T-helper 2 cell treated with Interferon-gamma antibody and Interleukin-4, amounts not matched to agents 5 μg/mL and 100 μg/mL, for 36 hours (primary cell): ENCODE measurements around the gene RBM15.

ENCODE experiments used
- DNase-seq: peaks from one replicate; pipeline ENCODE4 v3.0.0; 2021; ENCODE audit warnings: low spot score
- H3K27ac Mint-ChIP-seq: one replicate; pipeline ENCODE4 v1.8.0; 2021; ENCODE audit warnings: mild to moderate bottlenecking, mixed read lengths
- H3K27me3 Mint-ChIP-seq: one replicate; pipeline ENCODE4 v1.8.0; 2021; ENCODE audit warnings: low read depth, mixed read lengths
- H3K36me3 Mint-ChIP-seq: one replicate; pipeline ENCODE4 v1.8.0; 2021; ENCODE audit warnings: low read depth, mixed read lengths
- H3K4me1 Mint-ChIP-seq: one replicate; pipeline ENCODE4 v1.8.0; 2021; ENCODE audit warnings: low read depth, mixed read lengths
- H3K4me3 Mint-ChIP-seq: one replicate; pipeline ENCODE4 v1.8.0; 2022; ENCODE audit warnings: mild to moderate bottlenecking, moderate library complexity, mixed read lengths
- H3K9me3 Mint-ChIP-seq: one replicate; pipeline ENCODE4 v1.8.0; 2021; ENCODE audit warnings: mixed read lengths

The RBM15 gene, protein sequence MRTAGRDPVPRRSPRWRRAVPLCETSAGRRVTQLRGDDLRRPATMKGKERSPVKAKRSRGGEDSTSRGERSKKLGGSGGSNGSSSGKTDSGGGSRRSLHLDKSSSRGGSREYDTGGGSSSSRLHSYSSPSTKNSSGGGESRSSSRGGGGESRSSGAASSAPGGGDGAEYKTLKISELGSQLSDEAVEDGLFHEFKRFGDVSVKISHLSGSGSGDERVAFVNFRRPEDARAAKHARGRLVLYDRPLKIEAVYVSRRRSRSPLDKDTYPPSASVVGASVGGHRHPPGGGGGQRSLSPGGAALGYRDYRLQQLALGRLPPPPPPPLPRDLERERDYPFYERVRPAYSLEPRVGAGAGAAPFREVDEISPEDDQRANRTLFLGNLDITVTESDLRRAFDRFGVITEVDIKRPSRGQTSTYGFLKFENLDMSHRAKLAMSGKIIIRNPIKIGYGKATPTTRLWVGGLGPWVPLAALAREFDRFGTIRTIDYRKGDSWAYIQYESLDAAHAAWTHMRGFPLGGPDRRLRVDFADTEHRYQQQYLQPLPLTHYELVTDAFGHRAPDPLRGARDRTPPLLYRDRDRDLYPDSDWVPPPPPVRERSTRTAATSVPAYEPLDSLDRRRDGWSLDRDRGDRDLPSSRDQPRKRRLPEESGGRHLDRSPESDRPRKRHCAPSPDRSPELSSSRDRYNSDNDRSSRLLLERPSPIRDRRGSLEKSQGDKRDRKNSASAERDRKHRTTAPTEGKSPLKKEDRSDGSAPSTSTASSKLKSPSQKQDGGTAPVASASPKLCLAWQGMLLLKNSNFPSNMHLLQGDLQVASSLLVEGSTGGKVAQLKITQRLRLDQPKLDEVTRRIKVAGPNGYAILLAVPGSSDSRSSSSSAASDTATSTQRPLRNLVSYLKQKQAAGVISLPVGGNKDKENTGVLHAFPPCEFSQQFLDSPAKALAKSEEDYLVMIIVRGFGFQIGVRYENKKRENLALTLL

DNA sequence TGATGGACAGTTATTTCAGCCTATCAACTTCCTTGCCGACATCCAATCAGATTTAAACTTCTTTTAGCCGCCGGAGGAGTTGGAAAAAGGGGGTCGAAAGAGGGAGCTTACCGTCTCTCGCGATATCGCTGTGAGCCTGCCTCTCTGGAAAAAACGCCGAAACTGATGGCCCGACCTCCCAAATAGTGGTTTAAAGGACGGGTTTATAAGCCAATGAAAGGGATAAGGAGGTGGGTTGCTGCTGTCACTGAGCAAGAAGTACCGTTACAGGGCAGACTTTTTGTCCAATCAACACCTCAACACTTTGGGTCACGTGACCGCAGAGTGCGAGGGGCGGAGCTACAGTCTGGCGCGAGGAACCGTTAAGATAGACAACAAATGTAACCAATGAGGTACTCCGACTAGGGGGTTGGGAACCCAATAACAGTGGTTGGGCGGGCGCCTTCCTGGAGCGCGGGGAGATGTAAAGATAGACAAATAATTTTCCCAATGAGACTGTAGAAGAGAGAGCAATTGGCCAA, at the start of gene RBM15:
RBM15 (plus strand) TSS at position 492 of the 521 bp plus-strand sequence; CDS start at position 521, 29 bp downstream.
- Mint-ChIP-seq H3K4me3 (no peak within 1 kb of the TSS), H3K27ac (no peak within 1 kb of the TSS), H3K4me1 (peaks cover 56% of the 10 kb centered on the region), H3K27me3 (no peaks in the 10 kb centered on the region), H3K36me3 (peaks cover 42% of the 10 kb centered on the region), H3K9me3 (no peaks in the 10 kb centered on the region)
- peak; percentile 98 for DNase-seq

DNA sequence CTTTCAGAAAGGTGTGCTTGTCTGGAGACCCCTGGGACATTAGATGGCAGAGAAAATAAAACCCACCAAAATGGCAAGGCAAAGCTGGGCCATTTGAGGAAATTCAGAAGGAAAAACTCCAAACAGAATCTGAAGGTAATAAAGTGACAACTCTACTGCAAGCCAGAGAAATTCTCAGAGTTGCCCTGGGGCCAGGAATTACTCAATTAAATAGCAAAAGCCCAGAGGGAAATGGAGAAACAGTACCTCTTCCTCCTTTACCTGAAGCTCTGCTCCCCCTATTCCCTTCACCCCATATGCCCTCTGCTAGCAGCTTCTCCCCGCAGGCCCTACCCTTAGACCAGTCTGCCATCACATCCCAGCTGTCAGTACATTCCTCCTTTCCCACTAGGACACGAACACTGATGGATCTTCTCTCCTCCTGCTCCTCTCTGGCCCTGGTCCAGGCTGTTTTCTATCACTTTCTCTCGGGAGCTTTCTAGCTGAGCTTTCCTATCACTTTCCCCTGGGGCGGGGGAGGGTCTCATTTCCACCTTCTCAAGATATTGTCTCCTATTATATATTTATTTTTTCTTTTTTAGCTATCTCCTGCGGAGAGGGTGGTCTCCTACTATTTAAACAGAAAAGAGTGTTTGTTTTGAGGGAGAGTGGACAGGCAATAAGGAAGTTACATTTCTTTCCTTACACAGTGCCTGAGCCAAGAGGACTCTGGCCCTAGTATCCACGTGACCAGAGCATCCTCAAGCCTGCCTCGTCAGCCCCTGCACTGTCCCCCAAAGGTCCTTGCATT, 47.7 kb upstream of the RBM15 start:
- H3K36me3 Mint-ChIP-seq: no peaks in the 10 kb centered on the region
- DNase-seq: no peak
- H3K27me3 Mint-ChIP-seq: peaks cover 7% of the 10 kb centered on the region
- H3K4me3 Mint-ChIP-seq: no peak overlapping the region
- no peaks in the 10 kb centered on the region for H3K4me1 Mint-ChIP-seq
- H3K9me3 Mint-ChIP-seq: no peaks in the 10 kb centered on the region
- H3K27ac Mint-ChIP-seq: no peak overlapping the region

DNA sequence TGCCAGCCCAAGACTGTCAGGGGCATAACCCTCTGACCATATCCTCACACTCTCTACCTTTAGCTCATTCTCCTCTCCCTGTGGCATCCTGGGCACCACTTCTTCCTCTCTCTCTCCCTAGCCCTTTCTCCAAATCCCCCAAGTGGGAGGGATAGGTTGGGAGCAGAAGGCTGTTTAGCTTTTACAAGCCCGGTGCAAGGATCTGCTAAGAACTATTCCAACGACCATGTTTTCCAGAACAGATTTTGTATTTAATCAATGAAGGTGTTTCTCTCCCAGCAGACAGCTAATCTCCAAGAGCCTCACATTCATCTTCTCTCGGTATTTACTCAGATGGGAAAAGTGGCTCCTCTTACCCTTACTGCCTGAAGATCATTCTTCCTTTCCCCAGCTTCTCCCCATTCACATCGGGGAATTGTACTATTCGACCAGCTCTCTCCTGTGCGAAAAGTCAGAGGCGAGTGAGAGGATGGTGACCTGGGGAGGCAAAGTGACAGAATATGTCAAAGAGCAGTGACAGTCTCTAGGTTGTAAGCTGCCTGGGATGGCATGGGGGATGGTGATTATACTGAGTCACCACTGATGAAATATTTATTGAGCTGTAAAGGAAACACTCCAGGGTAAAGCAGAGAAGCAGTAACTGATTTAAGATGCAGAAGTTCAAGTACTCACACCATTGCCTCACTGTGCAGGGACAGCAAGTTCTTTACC, 47.0 kb upstream of the RBM15 start:
- no peak overlapping the region for H3K27ac Mint-ChIP-seq
- no peak for DNase-seq
- H3K4me3 Mint-ChIP-seq: no peak overlapping the region
- H3K9me3 Mint-ChIP-seq: no peaks in the 10 kb centered on the region
- no peaks in the 10 kb centered on the region for H3K4me1 Mint-ChIP-seq
- peaks cover 8% of the 10 kb centered on the region for H3K27me3 Mint-ChIP-seq
- no peaks in the 10 kb centered on the region for H3K36me3 Mint-ChIP-seq

DNA sequence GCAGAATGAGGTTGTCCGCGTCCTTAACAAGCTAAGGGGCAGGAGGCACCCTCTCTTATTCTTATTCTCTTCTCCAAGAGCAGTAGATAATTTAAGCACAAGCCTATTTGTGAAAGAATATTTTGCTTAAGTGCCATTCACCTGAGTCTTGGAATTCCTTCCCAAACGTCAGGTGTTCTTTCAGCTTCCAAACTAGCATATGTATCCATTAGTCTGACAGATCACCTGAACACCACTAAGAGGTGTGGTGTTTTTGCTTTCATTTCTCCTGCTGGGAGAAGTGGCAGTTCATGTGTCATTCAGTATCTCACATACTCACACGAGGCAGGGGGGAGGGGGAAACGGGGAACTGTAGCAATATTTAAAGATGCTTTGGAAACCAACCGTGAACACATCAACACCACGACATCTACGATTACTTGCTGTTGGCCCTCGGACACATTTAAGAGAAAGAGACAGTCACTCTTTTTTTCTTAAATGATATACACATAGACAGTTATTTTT, 45.5 kb upstream of the RBM15 start:
- H3K4me3 Mint-ChIP-seq: no peak overlapping the region
- no peak for DNase-seq
- H3K36me3 Mint-ChIP-seq: no peaks in the 10 kb centered on the region
- H3K4me1 Mint-ChIP-seq: no peaks in the 10 kb centered on the region
- H3K27ac Mint-ChIP-seq: no peak overlapping the region
- no peaks in the 10 kb centered on the region for H3K9me3 Mint-ChIP-seq
- H3K27me3 Mint-ChIP-seq: peaks cover 12% of the 10 kb centered on the region

DNA sequence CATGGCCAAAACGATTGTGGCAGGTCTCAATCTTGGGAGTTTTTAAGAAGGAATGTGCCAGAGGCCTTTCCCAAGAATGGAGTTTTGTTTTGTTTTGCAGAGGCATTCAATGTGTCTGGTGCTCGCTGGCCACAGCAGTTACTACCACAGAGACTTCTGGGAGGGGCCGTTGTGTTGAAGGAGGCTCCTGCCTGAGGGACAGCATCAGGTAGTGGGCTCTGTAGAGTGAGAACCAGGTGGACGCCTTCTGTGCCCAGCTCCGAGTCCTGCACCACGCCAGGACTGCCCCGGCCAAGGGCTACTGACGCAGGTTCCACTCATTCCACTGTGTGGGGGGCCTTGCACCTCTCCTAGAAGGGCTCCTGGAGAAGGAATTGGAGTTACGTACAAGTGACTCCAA, 44.9 kb upstream of the RBM15 start:
- DNase-seq: no peak
- Mint-ChIP-seq H3K9me3 (no peaks in the 10 kb centered on the region), H3K27me3 (peaks cover 12% of the 10 kb centered on the region)

DNA sequence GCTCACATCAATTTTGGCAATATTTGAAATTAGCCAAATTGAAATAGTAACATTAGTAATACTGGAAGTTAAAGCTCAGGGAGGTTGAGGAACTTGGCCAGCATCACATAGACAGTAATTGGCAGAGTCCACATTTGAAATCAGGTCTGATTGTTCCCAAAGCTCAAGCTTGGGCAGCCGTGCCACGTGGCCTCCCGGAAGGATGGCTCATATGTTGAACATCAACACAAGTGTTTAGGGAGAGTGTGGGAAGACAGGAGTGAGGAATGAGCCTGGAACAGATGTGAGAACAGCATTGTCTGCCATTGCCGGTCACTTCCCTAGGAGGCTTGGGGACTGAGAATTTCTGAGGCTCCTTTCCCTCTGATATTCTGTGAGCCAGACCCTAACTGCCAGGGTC, 40.2 kb upstream of the RBM15 start:
- Mint-ChIP-seq H3K4me3 (no peak overlapping the region), H3K27me3 (peaks cover 12% of the 10 kb centered on the region), H3K27ac (no peak overlapping the region), H3K36me3 (no peaks in the 10 kb centered on the region), H3K9me3 (no peaks in the 10 kb centered on the region), H3K4me1 (no peaks in the 10 kb centered on the region)
- no peak for DNase-seq

More for the DNA sequence above, 44.9 kb upstream of the RBM15 start:
- Mint-ChIP-seq H3K27ac (no peak overlapping the region), H3K4me3 (no peak overlapping the region), H3K4me1 (no peaks in the 10 kb centered on the region), H3K36me3 (no peaks in the 10 kb centered on the region)

DNA sequence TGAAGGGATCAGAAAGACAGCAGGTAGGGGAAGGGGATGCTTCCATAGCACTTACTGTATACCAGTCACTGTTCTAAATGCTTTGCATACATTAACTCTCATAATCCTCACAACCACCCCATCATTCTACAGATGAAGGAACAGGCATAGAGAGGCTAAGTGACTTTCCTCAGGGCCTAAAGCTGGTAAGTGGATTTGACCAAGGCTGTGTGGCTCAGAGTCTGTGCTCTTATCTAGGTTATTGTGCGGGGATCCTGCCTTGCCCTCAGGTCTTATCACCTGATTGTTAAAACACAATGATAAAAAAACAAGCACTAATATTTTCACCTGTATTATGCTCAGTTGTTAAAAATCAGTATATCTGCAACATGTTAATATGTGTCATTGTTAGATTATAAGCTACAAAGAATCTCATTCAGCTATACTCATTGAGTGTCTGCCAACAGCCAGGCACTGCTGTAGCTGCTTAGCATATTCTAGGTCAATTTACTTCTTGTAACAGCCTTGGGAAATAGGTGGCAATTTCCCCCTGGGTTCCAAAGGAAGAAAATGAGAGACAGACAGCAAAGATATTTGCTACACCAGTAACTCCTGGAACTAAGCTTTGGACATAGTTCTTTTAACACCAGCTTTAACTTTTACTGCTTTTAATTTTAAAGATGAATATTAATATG, 38.6 kb upstream of the RBM15 start:
- Mint-ChIP-seq H3K36me3 (no peaks in the 10 kb centered on the region), H3K9me3 (no peaks in the 10 kb centered on the region), H3K4me1 (no peaks in the 10 kb centered on the region), H3K4me3 (no peak overlapping the region), H3K27ac (no peak overlapping the region), H3K27me3 (peaks cover 12% of the 10 kb centered on the region)
- DNase-seq: no peak

DNA sequence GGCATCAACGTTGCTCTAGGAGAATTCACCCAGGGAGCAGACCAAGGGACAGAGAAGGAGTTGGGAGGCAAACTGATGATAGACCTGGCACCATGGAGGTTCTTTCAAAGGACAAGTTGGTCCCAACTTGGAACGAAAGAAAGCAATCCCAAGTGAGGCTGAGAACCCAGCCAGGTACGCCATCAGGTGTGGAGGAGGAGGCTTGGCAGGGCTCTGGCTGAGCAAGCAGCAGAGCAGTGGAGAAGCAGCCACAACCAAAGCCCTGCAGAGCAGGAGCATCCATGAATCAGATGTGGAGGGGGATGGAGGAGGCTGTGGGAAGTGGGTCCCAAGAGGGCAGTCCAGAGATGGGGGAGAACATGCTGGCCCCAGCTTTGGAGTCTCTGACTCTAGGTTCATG, 36.3 kb upstream of the RBM15 start:
- no peaks in the 10 kb centered on the region for H3K4me1 Mint-ChIP-seq
- DNase-seq: no peak
- H3K36me3 Mint-ChIP-seq: no peaks in the 10 kb centered on the region
- H3K4me3 Mint-ChIP-seq: no peak overlapping the region
- H3K9me3 Mint-ChIP-seq: no peaks in the 10 kb centered on the region
- no peak overlapping the region for H3K27ac Mint-ChIP-seq
- H3K27me3 Mint-ChIP-seq: peaks cover 10% of the 10 kb centered on the region

DNA sequence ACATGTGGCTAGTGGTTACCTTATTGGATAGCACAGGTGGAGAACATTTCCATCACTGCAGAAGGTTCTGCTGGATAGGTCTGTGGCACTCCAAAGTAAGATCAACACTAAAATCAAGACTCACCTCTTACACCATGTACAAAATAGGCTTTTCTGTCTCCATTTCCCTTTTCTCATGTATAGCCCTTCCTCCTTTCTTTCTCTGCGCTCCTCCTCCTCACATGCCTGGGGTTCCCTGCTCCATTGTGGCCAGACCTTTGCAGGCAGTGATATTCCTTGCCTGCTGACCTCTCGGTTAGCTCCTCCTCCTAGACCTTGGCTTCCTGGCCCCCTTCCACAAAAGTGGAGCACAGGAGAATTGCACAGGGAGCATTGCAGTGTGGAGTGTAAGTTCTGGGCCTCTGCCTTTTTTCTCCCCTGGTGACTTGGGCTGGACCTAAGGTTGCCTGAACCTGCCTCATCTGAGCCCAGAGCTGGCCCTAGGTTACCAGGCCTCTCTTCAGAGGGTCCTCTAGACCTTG, 33.2 kb upstream of the RBM15 start:
- Mint-ChIP-seq H3K27me3 (peaks cover 6% of the 10 kb centered on the region), H3K4me1 (no peaks in the 10 kb centered on the region), H3K36me3 (no peaks in the 10 kb centered on the region), H3K27ac (no peak overlapping the region), H3K9me3 (no peaks in the 10 kb centered on the region), H3K4me3 (no peak overlapping the region)
- DNase-seq: no peak

DNA sequence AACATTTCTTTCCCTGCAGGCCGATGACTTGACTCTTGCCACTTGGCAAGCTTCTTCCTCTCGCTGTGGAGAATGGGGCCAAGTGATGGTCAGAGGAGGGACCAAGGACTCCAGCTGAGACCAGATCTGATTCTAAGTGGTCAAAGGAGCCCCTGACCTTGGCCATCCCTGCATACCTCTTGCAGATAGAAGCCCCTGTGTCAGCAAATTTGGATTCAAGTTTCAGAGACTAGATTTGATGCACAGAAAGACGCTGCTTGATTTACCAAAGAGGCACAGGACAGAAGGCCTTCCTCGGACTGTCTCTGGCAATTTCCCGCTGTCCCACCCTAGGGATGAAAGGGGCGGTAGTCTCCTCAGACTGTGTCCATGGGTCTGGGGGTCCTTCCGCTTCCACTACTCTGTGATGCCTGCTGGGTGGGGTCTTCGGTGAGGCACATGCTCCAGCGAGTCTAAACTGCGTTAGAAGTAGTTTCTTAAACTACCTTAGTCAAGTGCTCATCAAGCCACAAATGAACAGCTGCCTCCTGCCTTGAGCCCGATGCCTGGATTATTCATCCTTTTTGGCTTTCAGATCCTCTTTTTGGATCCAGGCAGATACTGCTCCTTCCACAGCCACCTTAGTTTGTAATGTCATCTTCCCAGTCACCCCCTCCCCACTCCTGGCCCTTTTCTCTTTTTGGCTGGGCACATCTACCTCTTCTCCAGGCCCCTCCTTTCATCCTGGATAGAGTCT, 31.8 kb upstream of the RBM15 start:
- no peaks in the 10 kb centered on the region for H3K4me1 Mint-ChIP-seq
- no peak for DNase-seq
- no peak overlapping the region for H3K27ac Mint-ChIP-seq
- H3K36me3 Mint-ChIP-seq: no peaks in the 10 kb centered on the region
- H3K4me3 Mint-ChIP-seq: no peak overlapping the region
- H3K9me3 Mint-ChIP-seq: no peaks in the 10 kb centered on the region
- peaks cover 6% of the 10 kb centered on the region for H3K27me3 Mint-ChIP-seq

DNA sequence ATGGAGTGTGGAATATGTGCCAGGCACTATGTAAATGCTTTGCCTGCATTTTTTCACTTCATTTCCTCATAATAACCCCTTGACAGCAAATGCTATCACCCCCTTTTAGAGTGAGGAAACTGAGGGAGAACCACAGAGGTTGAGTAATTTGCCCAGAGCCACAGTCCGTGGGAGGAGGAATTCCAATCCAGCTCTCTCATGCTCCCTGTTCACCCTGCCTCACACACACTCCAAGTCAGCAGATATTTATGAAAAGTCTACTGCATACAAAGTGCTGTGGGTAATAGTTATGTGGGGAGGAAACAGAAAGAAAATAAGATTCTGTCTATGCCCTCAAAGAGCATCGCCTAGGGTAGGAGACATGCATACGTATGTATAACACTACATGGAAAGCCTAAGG, 30.9 kb upstream of the RBM15 start:
- Mint-ChIP-seq H3K27me3 (peaks cover 2% of the 10 kb centered on the region), H3K4me1 (no peaks in the 10 kb centered on the region), H3K27ac (no peak overlapping the region), H3K4me3 (no peak overlapping the region), H3K36me3 (no peaks in the 10 kb centered on the region), H3K9me3 (no peaks in the 10 kb centered on the region)
- no peak for DNase-seq

DNA sequence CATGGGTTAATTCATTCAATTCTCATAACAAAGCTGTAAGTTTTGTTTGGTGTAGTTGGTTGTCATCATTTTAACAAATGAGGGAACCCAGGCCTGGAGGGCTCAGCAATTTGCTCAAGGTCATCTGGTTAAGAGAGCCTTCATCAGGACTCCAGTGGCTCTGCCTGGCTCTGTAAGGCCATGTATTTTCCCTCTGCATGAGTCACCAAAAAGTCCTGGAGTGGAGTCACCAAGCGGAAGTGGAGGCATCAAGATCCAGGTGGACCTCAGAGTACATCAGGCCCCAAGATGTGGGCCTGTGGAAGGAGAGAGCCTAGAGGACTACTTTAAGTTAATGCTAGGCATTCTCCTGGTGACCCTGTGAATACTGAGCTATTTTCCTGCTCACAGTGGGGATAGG, 30.0 kb upstream of the RBM15 start:
- no peak overlapping the region for H3K4me3 Mint-ChIP-seq
- peaks cover 2% of the 10 kb centered on the region for H3K27me3 Mint-ChIP-seq
- H3K4me1 Mint-ChIP-seq: no peaks in the 10 kb centered on the region
- no peaks in the 10 kb centered on the region for H3K36me3 Mint-ChIP-seq
- no peak for DNase-seq
- H3K27ac Mint-ChIP-seq: no peak overlapping the region
- no peaks in the 10 kb centered on the region for H3K9me3 Mint-ChIP-seq
